Amniotic stem cell (primary cell): ENCODE data around the gene MAN1B1.
"Not testable (repeated sequence)": the region's sequence is repeated elsewhere in the genome, so short reads cannot be mapped to it uniquely, and the experiment has no call there.

Experiments used
- DNase-seq: peaks from one replicate; lab custom pipeline; 2025; lab: John Stamatoyannopoulos, UW

MAN1B1 gene

GRCh38 chr9:137127301-137128157 lies 40.7 kb downstream of the MAN1B1 start:
- DNase-seq, result no peak

DNA sequence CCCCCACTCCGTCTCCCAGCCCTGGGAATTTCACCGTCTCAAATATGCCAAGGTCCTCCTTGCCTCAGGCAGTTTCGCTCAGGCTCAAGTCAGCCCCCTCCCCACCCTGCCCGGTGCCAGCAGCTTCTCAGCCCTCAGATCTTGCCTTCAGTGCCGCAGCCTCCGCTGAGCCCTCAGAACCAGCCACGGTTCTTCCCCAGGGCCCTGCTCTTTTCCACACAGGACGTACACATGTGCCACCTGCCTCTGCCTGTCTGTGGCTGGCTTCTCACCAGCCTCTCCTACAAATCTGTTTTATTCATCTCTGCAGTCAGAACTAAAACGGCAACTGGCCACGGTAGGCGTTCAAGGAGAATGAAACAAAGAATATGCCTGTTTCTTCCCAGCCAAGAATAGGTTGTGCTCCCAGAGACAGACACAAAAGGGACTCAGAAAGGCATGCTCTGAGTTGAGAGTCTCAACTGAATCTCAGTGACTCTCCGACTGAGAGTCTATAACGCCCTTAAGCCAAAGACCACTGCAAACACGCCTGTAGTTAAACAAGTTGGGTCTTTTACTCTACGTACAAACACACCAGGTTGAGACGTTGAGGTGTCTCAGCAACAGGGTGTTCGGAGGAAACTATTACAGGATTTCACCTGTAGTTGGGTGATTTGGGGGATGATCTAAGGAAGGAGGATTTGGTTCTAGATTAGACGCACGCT lies 41.5 kb downstream of the MAN1B1 start:
- no peak for DNase-seq

- no peak for DNase-seq
Measured at GRCh38 chr9:137128862-137129455, 42.2 kb downstream of the MAN1B1 start.

- peak; percentile 86 for DNase-seq
Measured at GRCh38 chr9:137129456-137130175, 42.8 kb downstream of the MAN1B1 start.

GRCh38 chr9:137130176-137130755 lies 43.5 kb downstream of the MAN1B1 start:
- no peak for DNase-seq

GRCh38 chr9:137134191-137134590 lies 47.4 kb downstream of the MAN1B1 start:
- no peak for DNase-seq

DNA sequence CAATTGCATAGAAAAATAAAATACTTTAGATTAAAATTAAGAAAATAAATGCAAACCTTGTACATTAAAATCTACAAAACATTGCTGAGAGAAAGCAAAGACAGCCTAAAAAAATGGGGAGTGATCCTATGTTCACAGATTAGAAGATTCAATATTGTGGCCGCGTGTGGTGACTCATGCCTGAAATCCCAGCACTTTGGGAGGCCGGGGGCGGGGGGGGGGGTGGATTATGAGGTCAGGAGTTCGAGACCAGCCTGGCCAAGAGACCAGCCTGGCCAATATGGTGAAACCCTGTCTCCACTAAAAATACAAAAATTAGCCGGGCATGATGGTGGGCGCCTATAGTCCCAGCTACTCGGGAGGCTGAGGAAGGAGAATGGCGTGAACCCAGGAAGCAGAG lies 48.4 kb downstream of the MAN1B1 start:
- not testable (repeated sequence) for DNase-seq

DNA sequence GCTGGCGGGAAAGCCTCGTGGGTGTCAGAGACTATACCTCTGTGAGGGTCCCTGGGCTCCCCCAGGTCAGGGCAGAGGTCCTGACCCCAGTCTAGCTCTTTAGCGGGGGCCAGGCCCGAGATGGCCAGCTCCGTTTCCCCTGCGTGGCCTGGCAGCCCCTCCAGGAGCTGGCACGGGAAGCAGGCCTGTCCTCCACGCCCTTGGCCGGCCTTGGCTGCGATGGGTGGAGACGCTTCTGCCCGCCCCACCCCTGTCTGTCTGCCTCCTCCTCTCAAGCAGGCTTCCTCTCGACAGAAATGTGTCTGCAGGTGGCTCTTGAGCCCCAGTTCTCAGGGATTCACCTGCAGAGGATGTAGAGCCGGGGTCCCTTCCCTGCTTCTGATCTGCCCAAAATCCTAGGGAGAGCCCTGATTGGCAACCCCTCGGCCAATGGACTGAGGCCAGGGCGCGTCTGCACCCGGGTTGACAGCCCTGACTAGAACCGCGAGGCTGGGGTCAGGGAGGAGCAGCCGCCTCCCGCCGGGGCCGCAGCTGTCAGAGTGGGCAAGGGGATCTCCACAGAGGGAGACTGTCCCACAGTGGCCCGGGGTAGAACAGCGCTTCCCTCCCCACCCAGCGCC lies 49.6 kb downstream of the MAN1B1 start:
- no peak for DNase-seq

GRCh38 chr9:137136881-137137607 lies 50.3 kb downstream of the MAN1B1 start:
- DNase-seq, result no peak

GRCh38 chr9:137138058-137138721 lies 51.4 kb downstream of the MAN1B1 start:
- no peak for DNase-seq

GRCh38 chr9:137138722-137139467 lies 52.1 kb downstream of the MAN1B1 start, which contains the start of gene GRIN1:
Gene GRIN1, plus strand, starts transcription at chr9:137139154. Its CDS starts 333 bp downstream, at chr9:137139487.
- no peak for DNase-seq

DNA sequence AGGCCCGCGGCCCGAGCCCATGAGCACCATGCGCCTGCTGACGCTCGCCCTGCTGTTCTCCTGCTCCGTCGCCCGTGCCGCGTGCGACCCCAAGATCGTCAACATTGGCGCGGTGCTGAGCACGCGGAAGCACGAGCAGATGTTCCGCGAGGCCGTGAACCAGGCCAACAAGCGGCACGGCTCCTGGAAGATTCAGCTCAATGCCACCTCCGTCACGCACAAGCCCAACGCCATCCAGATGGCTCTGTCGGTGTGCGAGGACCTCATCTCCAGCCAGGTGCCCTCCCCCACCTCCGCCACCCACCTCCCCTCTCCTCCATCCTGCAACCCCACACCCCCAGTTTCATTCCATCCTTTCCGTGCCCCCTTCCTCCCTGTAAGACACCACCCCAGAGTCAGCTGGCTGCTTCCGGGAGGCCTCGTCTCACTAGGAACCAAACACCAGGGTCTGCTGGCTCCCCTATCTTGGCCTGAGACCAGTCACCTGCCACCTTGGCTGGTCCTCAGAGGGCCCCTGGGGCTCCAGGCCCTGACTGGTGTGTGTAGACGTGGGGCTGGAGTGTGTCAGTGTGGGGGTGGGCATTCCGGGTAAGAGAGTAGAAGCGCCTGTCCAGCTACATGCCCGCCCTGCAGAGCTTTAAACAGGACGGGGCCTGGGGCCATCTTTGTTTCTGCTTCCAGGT lies 52.8 kb downstream of the MAN1B1 start:
- no peak for DNase-seq

GRCh38 chr9:137140151-137141012 lies 53.6 kb downstream of the MAN1B1 start:
- no peak for DNase-seq

GRCh38 chr9:137141050-137141810 lies 54.4 kb downstream of the MAN1B1 start:
- no peak for DNase-seq

DNA sequence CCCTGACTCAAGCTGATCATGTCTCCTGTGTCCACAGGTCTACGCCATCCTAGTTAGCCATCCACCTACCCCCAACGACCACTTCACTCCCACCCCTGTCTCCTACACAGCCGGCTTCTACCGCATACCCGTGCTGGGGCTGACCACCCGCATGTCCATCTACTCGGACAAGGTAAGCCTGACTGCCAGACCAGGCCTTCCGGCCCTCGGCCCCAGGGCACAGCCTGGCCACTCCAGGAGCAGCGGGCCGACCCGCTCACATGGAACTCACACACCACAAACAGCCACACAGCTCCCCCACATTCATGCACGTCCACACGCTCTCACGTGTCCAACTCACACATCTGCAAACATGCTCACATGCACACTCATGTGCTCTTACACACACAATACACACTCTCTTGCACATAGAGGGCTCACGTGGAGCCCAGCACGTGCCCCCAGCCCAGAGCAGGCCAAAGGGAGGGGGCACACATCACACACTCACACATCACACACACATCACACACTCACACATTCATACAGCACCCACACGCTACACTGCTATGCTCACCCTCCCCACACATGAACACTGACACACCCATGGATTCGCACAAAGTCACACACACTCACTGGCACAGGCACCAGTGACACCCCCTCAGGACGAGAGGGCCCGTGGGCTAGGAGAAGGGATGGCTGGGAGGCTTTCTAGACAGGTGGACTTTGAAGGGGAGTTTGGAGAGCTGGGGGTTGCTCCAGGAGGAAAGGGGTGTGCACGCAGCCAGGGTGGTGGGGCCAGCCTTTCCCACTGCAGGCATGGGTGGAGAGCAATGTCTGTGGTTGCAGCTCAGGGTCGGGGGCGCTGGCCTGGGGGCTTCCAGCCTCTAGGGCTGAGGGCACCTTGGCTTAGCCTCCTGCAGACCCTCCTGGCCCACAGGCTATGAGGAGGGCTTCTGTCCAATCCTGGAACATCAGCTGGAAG lies 55.5 kb downstream of the MAN1B1 start:
- no peak for DNase-seq

DNA sequence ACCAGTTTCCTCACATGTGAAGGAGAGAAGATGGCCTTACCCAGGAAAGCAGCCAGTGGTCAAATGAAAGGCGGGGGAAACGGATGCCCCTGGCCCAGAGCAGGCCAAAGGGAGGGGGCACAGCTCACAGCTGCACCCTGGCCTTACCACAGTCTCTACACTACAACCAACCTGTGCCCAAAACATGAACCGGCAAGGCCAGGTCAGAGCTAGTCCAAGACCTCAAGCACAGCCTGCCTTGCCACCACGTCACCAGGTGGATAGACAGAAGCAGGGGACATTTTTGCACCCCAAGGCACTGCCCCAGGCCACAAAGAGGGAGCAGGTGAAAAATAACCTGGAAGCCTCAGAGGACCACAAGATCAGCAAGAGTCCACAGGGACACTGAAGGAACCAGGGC lies 56.7 kb downstream of the MAN1B1 start:
- DNase-seq, result no peak
